IPS-NIHi7 (cell line): ENCODE measurements around the gene CDKL4.
"Not testable (repeated sequence)": the region's sequence is repeated elsewhere in the genome, so short reads cannot be mapped to it uniquely, and the experiment has no call there.

ENCODE experiments used
- DNase-seq: peaks from one replicate; pipeline ENCODE4 v3.0.0; 2012; ENCODE audit warnings: mixed read lengths; ENCODE audit errors: extremely low spot score

Gene CDKL4

DNA sequence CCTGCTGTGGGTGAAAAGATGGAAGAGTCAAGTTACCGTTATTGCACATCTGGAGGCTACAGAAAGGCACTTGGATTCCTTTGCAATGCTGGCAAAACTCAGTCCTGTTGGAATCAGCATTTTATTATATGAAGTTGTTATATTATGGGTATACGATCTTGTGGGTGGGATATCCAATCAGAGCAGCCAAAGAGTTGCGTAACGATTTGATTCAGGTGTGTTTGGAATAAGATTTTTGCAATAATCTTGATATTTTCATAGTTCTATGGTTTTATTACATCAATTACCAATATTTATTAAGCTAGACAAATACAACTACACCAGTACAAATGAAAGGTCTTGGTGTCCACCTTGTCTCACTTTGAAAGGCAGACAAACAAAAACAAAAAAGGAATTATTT lies 65.0 kb downstream of the CDKL4 start:
- DNase-seq, result no peak

GRCh38 chr2:39176997-39177396 lies 66.8 kb downstream of the CDKL4 start:
- no peak for DNase-seq

GRCh38 chr2:39175026-39175812 lies 68.6 kb downstream of the CDKL4 start:
- DNase-seq, result no peak

DNA sequence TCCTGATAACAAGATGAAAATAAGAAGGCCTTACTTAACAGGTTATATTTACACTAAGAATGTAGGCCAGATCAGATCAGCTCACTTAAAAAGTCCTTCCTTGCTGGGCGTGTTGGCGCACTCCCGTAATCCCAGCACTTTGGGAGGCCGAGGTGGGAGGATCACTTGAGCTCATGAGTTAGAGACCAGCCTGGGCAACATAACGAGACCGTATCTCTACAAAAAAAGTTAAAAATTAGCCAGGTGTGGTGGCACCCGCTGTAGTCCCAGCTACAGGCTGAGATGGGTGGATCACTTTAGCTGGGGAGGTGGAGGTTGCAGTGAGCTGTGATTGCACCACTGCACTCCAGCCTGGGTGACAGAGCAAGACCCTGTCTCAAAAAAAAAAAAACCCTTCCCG lies 69.7 kb downstream of the CDKL4 start:
- no peak for DNase-seq

DNA sequence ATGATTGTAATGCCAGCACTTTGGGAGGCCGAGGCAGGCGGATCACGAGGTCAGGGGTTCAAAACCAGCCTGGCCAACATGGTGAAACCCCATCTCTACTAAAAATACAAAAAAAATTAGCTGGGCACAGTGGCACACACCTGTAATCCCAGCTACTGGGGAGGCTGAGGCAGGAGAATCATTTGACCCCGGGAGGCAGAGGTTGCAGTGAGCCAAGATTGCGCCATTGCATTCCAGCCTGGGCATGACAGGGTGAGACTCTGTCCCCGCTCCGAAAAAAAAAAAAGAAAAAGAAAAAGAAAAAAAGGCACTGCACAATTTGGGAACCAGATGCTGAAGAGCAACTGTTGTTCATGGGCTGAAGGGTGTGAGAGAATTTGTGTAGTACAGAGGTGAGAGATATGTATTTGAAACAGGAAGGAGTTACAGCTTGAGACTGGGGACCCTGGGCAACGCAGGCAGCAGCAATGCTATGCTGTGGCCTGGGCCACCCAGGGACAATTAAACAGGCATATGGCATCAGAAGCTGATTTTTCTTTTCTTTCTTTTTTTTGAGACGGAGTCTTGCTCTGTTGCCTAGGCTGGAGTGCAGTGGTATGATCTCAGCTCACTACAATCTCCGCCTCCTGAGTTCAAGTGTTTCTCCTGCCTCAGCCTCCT lies 71.6 kb downstream of the CDKL4 start:
- DNase-seq, result not testable (repeated sequence)

- DNase-seq, result no peak
Measured at GRCh38 chr2:39171621-39172020, 72.1 kb downstream of the CDKL4 start.

DNA sequence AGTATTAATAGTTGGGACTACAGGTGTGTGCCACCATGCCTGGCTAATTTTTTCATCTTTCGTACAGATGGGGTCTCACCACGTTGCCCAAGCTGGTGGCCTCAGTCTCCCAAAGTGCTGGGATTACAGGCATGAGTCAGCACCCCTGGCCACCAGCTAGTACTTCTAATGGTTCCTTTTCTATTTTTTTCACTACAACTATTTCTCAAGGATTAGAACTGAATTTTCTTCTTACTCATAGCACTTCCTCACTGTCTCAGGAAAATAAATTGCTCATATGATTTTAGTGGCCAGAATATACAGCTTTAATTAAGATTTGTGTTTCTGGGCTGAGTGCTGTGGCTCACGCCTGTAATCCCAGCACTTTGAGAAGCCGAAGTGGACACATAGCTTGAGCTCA lies 79.7 kb downstream of the CDKL4 start:
- no peak for DNase-seq

GRCh38 chr2:39160982-39161381 lies 82.8 kb downstream of the CDKL4 start:
- DNase-seq, result no peak

DNA sequence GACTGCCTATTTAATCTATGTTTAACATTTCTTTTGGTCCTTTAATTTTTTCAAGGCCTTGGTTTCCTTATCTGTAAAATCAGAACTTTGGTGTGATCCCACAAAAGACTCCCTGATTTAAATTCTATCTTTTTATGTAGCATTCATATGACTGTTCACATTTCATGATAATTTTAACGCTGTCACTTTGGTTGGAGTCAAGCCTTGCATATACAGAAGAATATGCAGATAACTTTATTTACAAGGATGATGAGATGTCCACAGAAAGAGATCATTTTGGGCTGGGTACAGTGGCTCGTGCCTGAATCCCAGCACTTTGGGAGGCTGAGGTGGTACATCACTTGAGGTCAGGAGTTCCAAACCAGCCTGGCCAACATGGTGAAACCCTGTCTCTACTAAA lies 84.5 kb downstream of the CDKL4 start:
- DNase-seq, result no peak

GRCh38 chr2:39158351-39158750 lies 85.4 kb downstream of the CDKL4 start:
- no peak for DNase-seq

DNA sequence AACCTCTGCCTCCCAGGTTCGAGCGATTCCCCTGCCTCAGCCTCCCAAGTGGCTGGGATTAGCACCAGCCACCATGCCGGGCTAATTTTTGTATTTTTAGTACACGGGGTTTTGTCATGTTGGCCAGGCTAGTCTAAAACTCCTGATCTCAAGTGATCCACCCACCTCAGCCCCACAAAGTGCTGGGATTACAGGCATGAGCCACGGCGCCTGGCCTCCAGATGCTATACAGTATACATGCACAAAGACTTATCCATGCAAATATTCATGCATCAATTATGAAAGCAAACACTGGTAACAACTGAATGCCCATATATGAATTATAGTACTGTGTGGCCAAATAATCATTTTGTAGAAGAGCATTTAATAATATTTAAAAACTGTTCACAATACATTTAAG lies 86.9 kb downstream of the CDKL4 start:
- no peak for DNase-seq

DNA sequence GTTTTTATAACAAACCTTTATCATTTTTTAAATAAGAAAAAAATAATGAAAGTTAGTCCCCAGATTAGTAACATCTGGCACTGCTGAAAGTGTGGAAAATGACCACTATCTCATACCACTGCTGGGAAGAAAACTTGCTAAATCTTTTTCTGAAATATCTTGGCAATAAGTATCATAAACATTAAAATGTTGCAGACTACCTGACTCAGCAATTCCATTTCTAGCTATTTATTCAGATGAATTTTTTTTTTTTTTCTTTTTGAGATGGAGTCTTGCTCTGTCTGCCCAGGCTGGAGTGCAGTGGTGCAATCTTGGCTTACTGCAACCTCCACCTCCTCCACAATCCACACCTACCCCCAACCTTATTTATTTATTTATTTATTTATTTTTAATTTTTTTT lies 87.7 kb downstream of the CDKL4 start:
- no peak for DNase-seq

GRCh38 chr2:39155573-39155972 lies 88.2 kb downstream of the CDKL4 start:
- DNase-seq, result not testable (repeated sequence)

GRCh38 chr2:39154944-39155343 lies 88.8 kb downstream of the CDKL4 start:
- DNase-seq, result no peak

GRCh38 chr2:39153312-39153711 lies 90.5 kb downstream of the CDKL4 start:
- no peak for DNase-seq

GRCh38 chr2:39152504-39152903 lies 91.3 kb downstream of the CDKL4 start:
- DNase-seq, result no peak

GRCh38 chr2:39150890-39151497 lies 92.8 kb downstream of the CDKL4 start:
- no peak for DNase-seq

DNA sequence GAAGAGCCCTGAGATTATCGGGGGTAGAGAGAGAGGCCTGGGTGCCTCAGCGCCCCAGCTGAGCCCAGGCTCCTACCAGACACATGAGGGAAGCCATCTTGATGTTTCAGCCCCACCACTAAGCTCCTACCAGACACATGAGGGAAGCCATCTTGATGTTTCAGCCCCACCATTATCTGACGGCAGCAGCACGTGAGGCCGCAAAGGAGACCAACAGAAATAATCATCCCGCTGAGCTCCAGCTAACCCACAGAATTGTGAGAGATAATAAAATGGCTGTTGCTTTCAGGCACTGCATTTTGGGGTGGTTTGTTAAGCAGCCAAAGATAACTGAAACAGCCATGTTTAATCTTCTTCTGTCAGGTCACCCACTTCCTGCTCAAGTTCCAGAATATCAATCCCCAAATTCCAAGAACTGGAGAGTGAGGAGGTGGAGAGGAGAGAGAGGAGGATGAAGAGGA lies 93.6 kb downstream of the CDKL4 start:
- DNase-seq, result no peak

DNA sequence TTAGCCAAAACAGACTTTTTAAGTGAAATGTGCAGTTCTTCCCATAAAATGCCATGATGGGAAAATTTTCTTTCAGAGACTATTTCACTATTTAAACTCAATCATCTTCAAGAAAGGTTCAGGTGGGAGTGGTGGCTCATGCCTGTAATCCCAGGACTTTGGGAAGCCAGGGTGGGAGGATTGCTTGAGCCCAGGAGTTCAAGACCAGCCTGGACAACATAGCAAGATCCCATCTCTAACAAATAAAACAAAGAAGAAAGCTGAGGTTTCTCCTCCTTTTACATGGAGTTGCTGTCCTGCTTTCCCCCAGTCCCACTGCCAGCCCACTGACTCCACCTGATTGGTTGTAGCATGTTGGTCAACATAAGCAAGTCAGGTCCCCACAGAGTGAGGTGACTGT lies 97.1 kb downstream of the CDKL4 start:
- no peak for DNase-seq

DNA sequence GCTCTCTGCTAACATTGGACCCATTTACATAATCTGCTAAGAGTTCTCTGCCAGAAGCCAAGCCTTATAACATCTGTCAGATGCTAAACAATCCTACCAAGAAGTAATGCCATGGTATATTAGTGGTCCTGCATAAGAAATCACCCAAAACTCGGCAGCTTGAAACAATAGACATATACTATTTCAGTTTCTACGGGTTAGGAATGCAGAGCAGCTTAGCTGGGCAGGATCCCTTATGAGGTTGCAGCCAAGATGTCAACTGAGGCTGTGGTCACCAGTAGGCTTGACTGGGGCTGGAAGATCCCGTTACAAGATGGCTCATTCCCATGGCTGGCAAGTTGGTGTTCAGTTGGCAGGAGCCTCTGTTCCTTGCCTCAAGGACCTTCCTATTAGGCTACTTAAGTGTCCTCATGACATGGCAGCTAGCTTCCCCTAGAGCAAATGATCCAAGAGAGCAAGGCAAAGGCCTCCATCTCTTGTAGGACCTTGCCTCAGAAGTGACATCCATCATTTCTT lies 97.8 kb downstream of the CDKL4 start:
- DNase-seq, result no peak

GRCh38 chr2:39144416-39144815 lies 99.4 kb downstream of the CDKL4 start:
- no peak for DNase-seq

DNA sequence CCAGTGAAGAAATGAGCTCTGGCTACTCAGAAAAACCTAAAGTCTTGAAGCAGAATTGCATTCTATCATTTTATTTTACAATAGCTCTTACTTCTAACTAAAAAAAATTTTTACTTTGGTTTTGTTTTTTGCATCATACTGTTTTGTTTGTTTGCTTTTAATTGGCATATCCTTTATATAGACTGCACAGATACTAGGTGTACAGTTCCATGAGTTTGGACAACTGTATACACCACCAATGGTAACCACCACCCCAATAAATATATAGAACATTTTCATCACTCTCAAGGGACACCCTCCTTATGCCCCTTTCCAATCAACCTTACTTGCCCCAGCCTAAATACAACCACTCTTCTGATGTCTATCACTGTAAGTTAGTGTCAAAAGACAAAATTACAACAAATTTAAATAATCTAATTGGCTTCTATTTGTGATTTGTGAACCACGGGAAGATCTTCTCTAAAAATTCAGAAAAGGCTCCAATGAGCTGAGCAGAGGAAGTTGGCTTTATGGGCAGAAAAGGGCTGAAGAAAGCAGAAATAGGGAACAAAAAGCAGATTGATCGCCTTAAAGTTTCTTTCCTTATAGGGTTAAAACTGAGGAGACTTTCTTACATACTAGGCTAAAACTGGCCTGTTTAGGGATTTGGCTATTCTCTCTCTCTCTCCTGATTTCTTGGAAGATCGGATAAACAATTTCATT lies 100.7 kb downstream of the CDKL4 start:
- DNase-seq, result no peak
